B cell (primary cell): ENCODE results near the gene RFX8. TPM values are rescaled to one million over a fixed set of nuclear protein-coding genes. Genes with fewer than 3 reads are reported as not detected.
"Not testable (repeated sequence)": the region's sequence is repeated elsewhere in the genome, so short reads cannot be mapped to it uniquely, and the experiment has no call there.

Experiments
- ATAC-seq: fragments of 200-7000 bp; cut with Tn5 transposase; one replicate; pipeline ENCODE4 v1.10.0; 2021; ENCODE audit warnings: low read depth, mild to moderate bottlenecking, moderate number of reproducible peaks, moderate library complexity
- CTCF ChIA-PET: fragments of 350-600 bp; sonication (Branson Sonifier 250); formaldehyde crosslinking; loops from one replicate; lab custom pipeline; 2021; ENCODE audit warnings: antibody characterized with exemption, inconsistent platforms; lab: Charles Lee
- POLR2A ChIA-PET: fragments of 350-600 bp; sonication (Branson Sonifier 250); formaldehyde crosslinking; loops from one replicate; lab custom pipeline; 2021; ENCODE audit warnings: antibody characterized with exemption; lab: Charles Lee
- DNase-seq: peaks from one replicate; pipeline ENCODE4 v3.0.0; 2013
- H2AFZ ChIP-seq: 2 replicates; pipeline ENCODE4 v1.6.1; 2012; ENCODE audit warnings: mild to moderate bottlenecking, low read depth, low read length; ENCODE audit not compliant: insufficient read depth, poor library complexity, severe bottlenecking
- H3K27ac ChIP-seq, 2 donors: 1 replicate in 1 of 2; 2 replicates in 1 of 2; pipeline ENCODE4 v1.5.1; 2012 to 2013; ENCODE audit warnings: low read length in 2 of 2, mild to moderate bottlenecking in 2 of 2, moderate library complexity in 1 of 2
- H3K27me3 ChIP-seq, 4 experiments: fragments of 200-600 bp in 1 of 4; sonication (generic) in 1 of 4; replicated peaks in 1 of 4; 1 replicate in 2 of 4; 2 replicates in 2 of 4; pipeline versions ENCODE4 v1.6.1 to v1.7.0; 2013 to 2016; ENCODE audit warnings: low read length in 3 of 4, mild to moderate bottlenecking in 2 of 4, mixed read lengths in 1 of 4, moderate library complexity in 1 of 4; ENCODE audit not compliant: insufficient read depth in 4 of 4, control insufficient read depth in 3 of 4; ENCODE audit errors: control extremely low read depth in 1 of 4
- H3K36me3 ChIP-seq, 2 experiments: replicated peaks in 1 of 2; 1 replicate in 1 of 2; 2 replicates in 1 of 2; pipeline versions ENCODE4 v1.6.1 to v1.7.1; 2013; ENCODE audit warnings: low read length in 1 of 2; ENCODE audit not compliant: insufficient read depth in 2 of 2, control insufficient read depth in 1 of 2; ENCODE audit errors: control extremely low read depth in 1 of 2, extremely low read depth in 1 of 2
- H3K4me1 ChIP-seq, 2 donors: fragments of 200-600 bp in 1 of 2; sonication (generic) in 1 of 2; 1 replicate in 1 of 2; 2 replicates in 1 of 2; pipeline versions ENCODE4 v1.5.1 to v1.6.1; 2013 to 2017; ENCODE audit warnings: low read length in 2 of 2; ENCODE audit not compliant: control insufficient read depth in 2 of 2, insufficient read depth in 2 of 2
- H3K4me2 ChIP-seq: replicated peaks from 2 replicates; pipeline ENCODE3; 2012; ENCODE audit warnings: mild to moderate bottlenecking, low read depth, low read length; ENCODE audit not compliant: poor library complexity, severe bottlenecking
- H3K4me3 ChIP-seq, 5 experiments: fragments of 200-600 bp in 1 of 5; sonication (generic) in 1 of 5; 1 replicate in 3 of 5; 2 replicates in 2 of 5; pipeline versions ENCODE4 v1.5.1 to v1.7.0; 2011 to 2016; ENCODE audit warnings: low read length in 4 of 5, mild to moderate bottlenecking in 4 of 5, low read depth in 2 of 5, control low read depth in 1 of 5, moderate library complexity in 1 of 5; ENCODE audit not compliant: insufficient read depth in 1 of 5; ENCODE audit errors: control extremely low read depth in 1 of 5, extremely low read depth in 1 of 5
- H3K79me2 ChIP-seq: fragments of 200-600 bp; sonication (generic); one replicate; pipeline ENCODE4 v1.6.0; 2016; ENCODE audit warnings: low read length; ENCODE audit not compliant: control insufficient read depth, insufficient read depth
- H3K9ac ChIP-seq: fragments of 200-600 bp; sonication (generic); 2 replicates; pipeline ENCODE4 v1.6.1; 2017; ENCODE audit warnings: mild to moderate bottlenecking, low read length, moderate library complexity
- H3K9me3 ChIP-seq, 3 donors: one replicate each; pipeline versions ENCODE4 v1.6.1 to v1.7.1; 2013; ENCODE audit warnings: low read length in 2 of 3; ENCODE audit not compliant: control insufficient read depth in 2 of 3, insufficient read depth in 1 of 3; ENCODE audit errors: control extremely low read depth in 1 of 3
- H4K20me1 ChIP-seq: 2 replicates; pipeline ENCODE4 v1.6.0; 2012; ENCODE audit warnings: mild to moderate bottlenecking, low read length; ENCODE audit not compliant: insufficient read depth, control insufficient read depth, poor library complexity, severe bottlenecking
- H3K27ac Mint-ChIP-seq: one replicate; pipeline ENCODE4 v1.8.0; 2021; ENCODE audit warnings: mixed read lengths
- H3K27me3 Mint-ChIP-seq: one replicate; pipeline ENCODE4 v1.8.0; 2021; ENCODE audit warnings: mixed read lengths
- H3K4me1 Mint-ChIP-seq: one replicate; pipeline ENCODE4 v1.8.0; 2021; ENCODE audit warnings: mixed read lengths
- H3K4me3 Mint-ChIP-seq: one replicate; pipeline ENCODE4 v1.8.0; 2021; ENCODE audit warnings: mixed read lengths
- H3K9me3 Mint-ChIP-seq: one replicate; pipeline ENCODE4 v1.8.0; 2022; ENCODE audit warnings: mixed read lengths; ENCODE audit not compliant: insufficient read depth
- CTCF ChIP-seq: fragments of 200-600 bp; IDR thresholded peaks from one replicate; pipeline ENCODE4 v1.8.0; 2022; ENCODE audit warnings: antibody characterized with exemption, mild to moderate bottlenecking
- EZH2 ChIP-seq: IDR thresholded peaks from 2 replicates; pipeline ENCODE4 v1.6.1; 2012; ENCODE audit warnings: borderline replicate concordance, low read depth, mild to moderate bottlenecking, moderate library complexity, low read length; ENCODE audit not compliant: insufficient read depth, poor library complexity, severe bottlenecking
- WGBS: methylation state at CpG from one replicate; pipeline ENCODE4 v1.1.5; 2013; ENCODE audit warnings: missing lambda C conversion rate; ENCODE audit not compliant: insufficient coverage; 5-methylcytosine and 5-hydroxymethylcytosine counted together
- intact Hi-C: fragments of 100-400 bp; cut with micrococcal nuclease; formaldehyde crosslinking; loops from one replicate; pipeline ENCODE4 v1.10.0; 2022
- polyA plus RNA-seq: library from polyadenylated mRNA; depleted of rRNA; stranded (reverse); fragments of >200 nt; gene quantifications from 2 replicates; pipeline ENCODE4 v1.2.3, GENCODE V29; 2012
- total RNA-seq, 2 donors: library from RNA; stranded (reverse); fragments of 120-200 nt in 1 of 2; gene quantifications; 1 replicate in 1 of 2; 2 replicates in 1 of 2; pipeline versions ENCODE4 v1.2.3 to v1.2.4, GENCODE V29; 2013 to 2022

Gene RFX8
- total and polyA plus RNA-seq, 2 donors (not counting 1 experiment from before 2014, with no cell fraction given) = not detected

GRCh38 chr2:101440127-101440738 lies 34.7 kb downstream of the RFX8 start:
- Mint-ChIP-seq H3K4me3 (no peak overlapping the region), H3K9me3 (no peaks in the 10 kb centered on the region), H3K4me1 (no peaks in the 10 kb centered on the region), H3K27ac (no peak overlapping the region), H3K27me3 (no peaks in the 10 kb centered on the region)
- peaks cover 0 to 16% (median 12%) of the 10 kb centered on the region in 3 donors for H3K9me3 ChIP-seq
- no peak for ATAC-seq
- TF ChIP-seq EZH2 (no peak), CTCF (no peak)
- no peaks in the 10 kb centered on the region for H3K36me3 ChIP-seq
- 94% methylated on average over 8 of the region's 8 CpGs for WGBS
- intact Hi-C loops = no loop called here
- H3K27ac ChIP-seq = no peak overlapping the region
- H2AFZ ChIP-seq = no peak overlapping the region
- no peaks in the 10 kb centered on the region for H4K20me1 ChIP-seq
- H3K9ac ChIP-seq = no peak overlapping the region
- H3K4me1 ChIP-seq = no peaks in the 10 kb centered on the region
- CTCF ChIA-PET = no interaction called here
- no peak for DNase-seq
- H3K27me3 ChIP-seq = no peaks in the 10 kb centered on the region
- no peaks in the 10 kb centered on the region for H3K79me2 ChIP-seq
- no peak overlapping the region for H3K4me3 ChIP-seq
- no peak overlapping the region for H3K4me2 ChIP-seq
- POLR2A ChIA-PET = no interaction called here

- H3K27ac ChIP-seq = no peak overlapping the region
- ChIA-PET POLR2A (no interaction called here), CTCF (interaction anchor here (1.0 kb wide), 1 partner anchor 286 kb away, joined by 3 read pairs; no protein-coding TSS in a partner anchor)
- no peak overlapping the region for H3K4me3 ChIP-seq
- no peak for ATAC-seq
- WGBS = 100% methylated on average over 5 of the region's 10 CpGs
- no peaks in the 10 kb centered on the region for H3K27me3 Mint-ChIP-seq
- no peak for DNase-seq
- no peak overlapping the region for H3K9ac ChIP-seq
- no peaks in the 10 kb centered on the region for H4K20me1 ChIP-seq
- no peaks in the 10 kb centered on the region for H3K27me3 ChIP-seq
- no peak overlapping the region for H3K4me3 Mint-ChIP-seq
- no peaks in the 10 kb centered on the region for H3K4me1 Mint-ChIP-seq
- H3K9me3 ChIP-seq = peaks cover 0 to 11% (median 8%) of the 10 kb centered on the region in 3 donors
- H2AFZ ChIP-seq = no peak overlapping the region
- no peaks in the 10 kb centered on the region for H3K9me3 Mint-ChIP-seq
- no peak overlapping the region for H3K4me2 ChIP-seq
- H3K36me3 ChIP-seq = no peaks in the 10 kb centered on the region
- H3K4me1 ChIP-seq = no peaks in the 10 kb centered on the region
- no peak for TF ChIP-seq CTCF
- no peak for TF ChIP-seq EZH2
- intact Hi-C loops = no loop called here
- no peaks in the 10 kb centered on the region for H3K79me2 ChIP-seq
- no peak overlapping the region for H3K27ac Mint-ChIP-seq
Measured at GRCh38 chr2:101439716-101440115, 35.2 kb downstream of the RFX8 start.

- intact Hi-C loops, H3K36me3 ChIP-seq, H3K4me1 Mint-ChIP-seq, H3K4me1 ChIP-seq, H3K4me3 Mint-ChIP-seq, H3K27me3 ChIP-seq, H3K9me3 ChIP-seq, H3K27ac ChIP-seq, H4K20me1 ChIP-seq, H3K27me3 Mint-ChIP-seq, POLR2A ChIA-PET, ATAC-seq, DNase-seq, H3K79me2 ChIP-seq, H3K9ac ChIP-seq, H3K9me3 Mint-ChIP-seq, H2AFZ ChIP-seq, H3K27ac Mint-ChIP-seq, H3K4me2 ChIP-seq, H3K4me3 ChIP-seq: not testable (repeated sequence)
- CTCF ChIA-PET = interaction anchor here (1.0 kb wide), 1 partner anchor 288 kb away, joined by 3 read pairs; no protein-coding TSS in a partner anchor
- 85% methylated on average over 3 of the region's 4 CpGs for WGBS
Measured at GRCh38 chr2:101438555-101438954, 36.4 kb downstream of the RFX8 start.
